ENCODE results near the gene DESI2. TPM values are rescaled to one million over a fixed set of nuclear protein-coding genes. Genes with fewer than 3 reads are reported as not detected.

Gene DESI2
- 31.7 TPM for polyA plus RNA-seq (2012; ENCODE audit: insufficient read depth, insufficient read length)

DNA sequence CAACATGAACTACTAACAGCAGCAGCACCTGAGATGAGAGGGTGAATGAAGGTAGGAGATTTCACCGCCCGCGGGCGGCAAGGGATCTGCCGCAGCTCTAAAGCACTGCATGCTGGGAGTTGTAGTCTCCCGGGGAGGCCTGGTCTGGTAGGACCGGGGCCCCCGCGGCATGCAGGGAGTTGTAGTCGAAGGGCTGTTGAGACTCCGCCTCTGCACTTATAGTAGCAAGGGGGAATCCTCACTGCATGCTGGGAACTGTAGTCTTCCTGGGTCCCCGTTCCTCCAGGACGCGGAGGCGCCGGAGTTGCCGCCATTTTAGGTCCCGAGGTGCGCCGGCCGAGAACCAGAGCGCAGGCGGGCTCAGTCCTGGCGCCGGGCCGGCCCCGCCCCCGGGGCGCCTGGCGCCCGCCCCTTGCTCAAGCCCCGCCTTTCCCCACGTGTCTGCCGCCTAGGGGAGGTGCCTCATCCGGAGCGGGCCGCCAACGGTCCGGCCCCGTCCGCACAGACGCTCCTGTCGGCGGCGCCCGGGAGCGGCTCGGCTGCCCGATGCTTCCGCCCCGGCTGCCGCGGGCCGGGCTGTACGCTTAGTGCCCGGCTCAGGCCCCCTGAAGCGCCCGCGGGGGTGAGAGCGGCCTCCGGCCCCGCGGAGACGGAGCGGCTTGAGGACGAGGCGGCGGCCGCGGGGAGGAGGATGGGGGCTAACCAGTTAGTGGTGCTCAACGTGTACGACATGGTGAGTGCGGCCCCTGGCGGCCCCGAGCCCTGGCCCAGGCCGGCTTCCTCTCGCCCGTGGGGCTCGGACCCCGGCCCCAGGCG is at the start of gene DESI2:
Gene DESI2 (plus strand): TSS at position 504 of the 816 bp plus-strand sequence. CDS start 188 bp downstream, at position 692.
- H3K4me3 ChIP-seq (ENCODE audit: low read length) = peak within 1 kb of the TSS; percentile 86
- peak; percentile 99 for DNase-seq (ENCODE audit: low read depth, low spot score)

DNA sequence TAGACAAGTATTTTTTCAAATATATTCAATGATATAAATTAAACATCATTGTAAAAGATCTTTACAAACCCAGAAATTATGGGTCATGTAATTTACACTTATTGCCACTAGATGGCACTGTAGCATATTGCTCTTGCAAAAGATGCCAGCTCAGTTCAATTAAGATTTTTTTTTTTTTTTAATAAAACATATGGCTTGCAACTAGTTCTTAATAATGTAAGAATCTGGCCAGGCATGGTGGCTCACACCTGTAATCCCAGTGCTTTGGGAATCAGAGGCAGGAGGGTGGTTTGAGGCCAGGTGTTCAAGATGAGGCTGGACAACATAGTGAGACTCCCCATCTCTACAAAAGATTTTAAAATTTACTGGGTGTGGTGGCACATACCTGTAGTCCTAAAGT is 49.4 kb upstream of the DESI2 start:
- peak; percentile 30 for DNase-seq (ENCODE audit: low read depth, low spot score)
- H3K4me3 ChIP-seq (ENCODE audit: low read length) = no peak overlapping the region

DNA sequence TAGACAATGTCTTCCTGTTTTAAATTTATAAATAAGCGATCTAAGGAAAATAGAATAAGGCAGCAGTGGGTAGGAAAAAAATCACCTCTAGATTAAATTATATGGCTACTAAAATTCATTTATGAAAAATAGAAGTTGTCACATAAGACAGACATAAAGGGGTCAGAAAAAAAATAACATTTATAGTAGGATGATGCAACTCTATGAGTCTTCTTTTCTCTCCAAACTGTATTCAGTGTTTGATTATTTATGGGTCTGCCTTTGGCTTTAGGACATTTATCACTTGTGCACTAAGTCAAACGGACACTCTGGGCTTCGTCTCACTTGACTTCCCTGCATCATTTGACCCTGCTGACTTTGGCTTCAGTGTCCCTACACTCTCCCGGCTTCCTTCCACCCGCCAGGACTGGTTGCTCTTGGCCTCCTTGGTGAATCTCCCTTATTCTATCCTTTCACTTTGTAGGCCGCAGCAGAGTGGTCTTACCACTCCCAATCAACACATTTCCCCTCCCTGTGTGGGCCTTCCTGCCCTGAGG is 47.0 kb upstream of the DESI2 start:
- no peak for DNase-seq (ENCODE audit: low read depth, low spot score)
- no peak overlapping the region for H3K4me3 ChIP-seq (ENCODE audit: low read length)

DNA sequence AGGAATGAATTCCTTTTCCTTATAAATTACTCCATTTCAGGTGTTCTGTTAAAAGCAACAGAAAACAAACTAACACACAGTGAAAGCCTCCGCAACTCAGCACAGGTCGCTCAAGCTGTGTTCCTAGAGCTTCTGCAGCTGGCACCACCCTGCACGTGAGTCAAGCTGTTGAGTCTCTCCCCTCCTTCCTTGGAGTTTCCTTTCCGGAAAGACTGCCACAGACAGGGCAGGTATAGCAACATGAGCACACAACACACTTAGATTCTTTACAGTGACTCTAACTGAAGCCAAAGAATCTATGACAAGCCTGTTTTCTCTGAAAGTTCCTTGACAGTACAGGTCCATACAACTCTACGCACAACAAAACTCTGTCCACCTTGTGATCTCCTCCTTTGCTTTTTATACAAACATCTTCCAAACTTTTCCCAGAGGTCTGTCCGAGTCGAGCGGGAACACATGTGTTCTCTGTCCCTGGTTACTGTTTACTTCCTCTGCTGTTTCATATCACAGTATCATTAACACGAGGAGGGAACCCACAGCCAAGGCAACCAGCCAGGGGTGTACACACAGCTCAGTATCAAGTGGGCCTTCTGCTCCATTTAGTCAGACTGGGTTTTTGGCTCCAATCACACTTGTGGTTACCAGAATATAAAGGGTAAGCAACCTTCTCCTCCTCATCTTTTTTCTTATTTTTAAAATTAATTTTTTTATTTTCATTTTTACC is 38.7 kb upstream of the DESI2 start:
- no peak overlapping the region for H3K4me3 ChIP-seq (ENCODE audit: low read length)
- no peak for DNase-seq (ENCODE audit: low read depth, low spot score)

DNA sequence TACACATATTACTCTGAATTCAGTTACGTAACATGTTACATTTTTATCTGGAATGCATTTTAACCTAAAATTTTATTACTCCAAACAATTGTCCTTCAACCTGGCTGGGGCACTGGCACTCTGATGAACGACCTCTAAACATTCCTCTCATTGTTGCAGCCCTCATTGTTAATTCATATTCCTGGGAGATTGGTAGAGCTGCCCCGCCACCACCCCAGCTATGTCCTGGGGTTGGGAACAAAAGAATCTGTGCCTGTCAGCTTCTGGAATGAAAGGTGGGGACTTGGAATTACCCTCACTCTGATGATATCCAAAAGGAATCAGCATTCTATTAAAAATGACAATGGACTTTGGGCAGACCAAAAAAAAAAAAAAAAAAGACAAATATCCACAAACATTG is 38.0 kb upstream of the DESI2 start:
- no peak overlapping the region for H3K4me3 ChIP-seq (ENCODE audit: low read length)
- no peak for DNase-seq (ENCODE audit: low read depth, low spot score)

DNA sequence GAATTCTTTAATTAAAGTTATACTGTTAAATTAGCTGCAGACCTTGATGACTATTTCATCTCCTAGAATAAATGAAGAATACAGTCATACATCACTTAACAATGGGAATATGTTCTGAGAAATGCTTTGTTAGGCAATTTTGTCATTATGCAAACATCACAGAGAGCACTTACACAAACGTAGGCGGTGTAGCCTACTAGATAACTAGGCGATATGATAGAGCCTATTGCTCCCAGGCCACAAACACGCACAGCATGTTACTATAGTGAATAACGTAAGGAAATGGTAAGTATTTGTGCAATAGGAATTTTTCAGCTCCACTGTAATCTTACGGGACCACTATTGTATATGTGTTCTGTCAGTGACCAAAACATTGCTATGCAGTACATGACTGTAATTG is 37.6 kb upstream of the DESI2 start:
- no peak for DNase-seq (ENCODE audit: low read depth, low spot score)
- H3K4me3 ChIP-seq (ENCODE audit: low read length) = no peak overlapping the region

DNA sequence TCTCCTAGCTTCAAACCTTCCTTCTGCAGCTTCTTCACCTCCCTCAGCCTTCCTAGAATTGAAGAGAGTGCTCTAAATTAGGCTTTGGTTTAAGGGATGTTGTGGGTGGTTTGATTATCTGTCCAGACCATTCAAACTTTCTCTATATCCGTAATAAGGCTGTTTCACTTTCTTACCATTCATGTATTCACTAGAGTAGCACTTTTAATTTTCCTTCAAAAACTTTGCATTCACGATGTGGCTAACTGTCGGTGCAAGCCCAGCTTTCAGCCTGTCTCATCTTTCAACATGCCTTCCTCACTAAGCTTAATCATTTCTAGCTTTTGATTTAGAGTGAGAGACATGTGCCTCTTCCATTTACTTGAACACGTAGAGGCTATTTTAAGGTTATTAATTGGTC is 26.2 kb upstream of the DESI2 start:
- no peak for DNase-seq (ENCODE audit: low read depth, low spot score)
- no peak overlapping the region for H3K4me3 ChIP-seq (ENCODE audit: low read length)

DNA sequence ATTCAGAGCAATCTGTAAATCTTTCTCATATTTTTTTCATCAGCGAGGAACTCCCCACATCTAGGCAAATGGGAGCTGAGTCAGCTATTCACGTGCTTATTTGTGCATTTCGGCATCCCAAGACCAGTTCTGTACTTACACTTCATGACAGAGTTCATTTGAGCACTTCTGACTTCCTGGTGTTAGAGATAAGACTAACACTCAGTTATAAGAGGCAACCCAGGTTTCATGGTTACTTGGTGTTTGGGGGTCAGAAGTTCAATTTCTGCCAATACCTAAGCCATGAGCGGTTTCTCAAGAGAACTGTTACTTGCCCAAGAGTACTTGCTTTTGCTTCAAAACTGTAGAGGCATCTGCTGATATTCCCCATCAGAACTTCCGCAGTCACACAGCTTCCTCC is 24.1 kb upstream of the DESI2 start:
- DNase-seq (ENCODE audit: low read depth, low spot score) = no peak
- no peak overlapping the region for H3K4me3 ChIP-seq (ENCODE audit: low read length)

DNA sequence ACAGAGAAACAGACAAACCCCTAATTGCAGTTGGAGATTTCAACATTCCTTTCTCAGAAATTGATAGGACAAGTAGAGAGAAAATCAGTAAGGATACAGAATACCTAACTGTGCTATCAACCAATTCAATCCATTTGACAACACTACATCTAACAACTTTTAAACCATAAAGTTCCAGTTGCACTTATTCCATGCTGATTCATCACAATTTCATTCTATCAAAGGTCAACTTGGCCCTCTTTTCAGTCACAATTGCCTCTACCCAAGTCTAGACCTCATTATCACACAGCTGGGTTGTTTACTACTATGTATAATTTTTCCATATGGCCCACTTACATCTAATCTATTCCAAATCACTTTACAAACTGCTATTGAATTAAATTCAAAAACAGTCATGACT is 19.8 kb upstream of the DESI2 start:
- H3K4me3 ChIP-seq (ENCODE audit: low read length) = no peak overlapping the region
- DNase-seq (ENCODE audit: low read depth, low spot score) = no peak

DNA sequence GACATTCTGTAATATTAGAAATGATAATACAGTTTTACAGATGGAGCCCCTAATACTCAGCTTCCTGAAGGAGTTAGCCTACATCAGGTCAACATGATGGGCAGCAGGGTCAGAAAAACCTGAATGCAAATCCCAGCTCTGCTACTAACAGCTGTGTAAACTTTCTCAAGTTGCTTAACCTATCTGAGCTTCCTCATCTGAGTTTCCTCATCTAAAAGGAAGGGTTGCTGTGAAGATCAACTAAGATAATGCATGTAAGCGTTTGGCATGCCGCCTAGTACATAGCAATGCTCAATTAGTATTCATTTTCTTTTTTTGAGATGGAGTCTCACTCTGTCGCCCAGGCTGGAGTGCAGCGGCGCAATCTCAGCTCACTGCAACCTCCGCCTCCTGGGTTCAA is 18.4 kb upstream of the DESI2 start:
- no peak overlapping the region for H3K4me3 ChIP-seq (ENCODE audit: low read length)
- no peak for DNase-seq (ENCODE audit: low read depth, low spot score)

DNA sequence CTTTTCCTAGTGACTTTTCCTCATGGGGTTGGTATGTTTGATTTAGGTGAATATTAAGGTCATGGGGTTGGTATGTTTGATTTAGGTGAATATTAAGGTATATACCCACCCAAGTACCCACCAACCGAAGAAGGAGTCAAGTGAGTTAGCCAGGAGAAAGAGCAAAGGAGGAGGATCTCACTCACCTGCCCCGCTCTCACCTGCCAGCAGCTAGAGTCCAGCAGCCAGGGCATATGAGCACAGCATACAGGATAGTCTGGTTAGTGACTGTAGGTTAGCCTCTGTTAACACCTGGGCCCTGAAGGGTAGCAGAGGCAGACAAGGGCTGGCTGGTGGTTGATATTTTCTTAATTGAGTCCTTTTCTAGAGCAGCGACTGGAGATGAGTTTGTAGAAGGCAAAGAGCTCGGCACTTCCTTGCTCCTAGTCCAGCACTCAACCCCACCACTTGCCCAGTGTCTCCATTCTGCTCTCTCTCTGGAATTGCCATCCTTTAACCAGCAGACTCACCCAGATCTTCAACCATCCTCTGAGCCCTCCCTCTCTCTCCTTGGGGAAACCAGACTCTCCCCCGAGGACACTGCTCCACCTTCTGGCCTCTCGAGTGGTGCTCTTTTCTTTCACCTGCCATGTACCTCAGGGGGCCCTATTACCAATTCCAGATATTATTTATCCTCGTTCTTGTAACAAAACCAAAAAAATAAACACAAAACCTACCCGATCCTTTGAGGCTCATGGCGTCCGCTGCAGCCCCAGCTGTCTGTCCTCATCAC is 16.3 kb upstream of the DESI2 start:
- no peak for DNase-seq (ENCODE audit: low read depth, low spot score)
- no peak overlapping the region for H3K4me3 ChIP-seq (ENCODE audit: low read length)

DNA sequence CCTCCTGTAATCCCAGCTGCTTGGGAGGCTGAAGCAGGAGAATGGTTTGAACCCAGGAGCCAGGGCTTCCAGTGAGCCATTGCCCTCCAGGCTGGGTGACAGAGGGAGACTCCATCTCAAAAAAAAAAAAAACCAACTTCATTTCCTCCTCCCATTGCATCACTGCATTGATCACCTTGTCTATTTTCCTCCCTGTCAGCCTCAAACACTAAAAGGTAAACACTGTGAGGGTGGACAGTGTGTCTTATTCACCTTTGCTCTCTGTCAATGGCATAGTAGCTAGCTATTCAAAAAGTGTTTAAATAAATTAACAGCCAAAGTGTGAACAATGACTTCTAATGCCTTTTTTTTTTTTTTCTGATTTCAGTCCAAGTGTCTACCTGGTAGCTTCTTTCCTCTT is 13.4 kb upstream of the DESI2 start:
- no peak for DNase-seq (ENCODE audit: low read depth, low spot score)

DNA sequence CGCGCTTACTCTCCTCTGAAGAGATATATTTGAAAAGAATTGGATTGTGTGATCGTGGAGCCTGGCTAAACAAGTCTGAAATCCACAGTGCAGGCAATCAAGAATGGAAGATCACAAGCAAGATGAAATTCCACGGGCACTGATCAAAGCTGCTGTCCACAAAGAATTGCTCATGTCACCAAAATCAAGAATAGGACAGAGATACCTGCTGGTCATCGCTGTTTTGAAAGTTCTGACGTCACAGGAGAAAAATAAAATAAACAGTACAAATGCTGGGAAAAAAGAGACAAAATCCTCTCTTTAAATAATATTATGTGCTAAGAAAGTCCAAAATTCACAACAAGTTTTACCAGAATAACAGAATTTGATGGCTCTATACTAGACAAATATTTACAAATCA is 12.0 kb upstream of the DESI2 start:
- DNase-seq (ENCODE audit: low read depth, low spot score) = no peak
- no peak overlapping the region for H3K4me3 ChIP-seq (ENCODE audit: low read length)

More for the DNA sequence above, 13.4 kb upstream of the DESI2 start:
- no peak overlapping the region for H3K4me3 ChIP-seq (ENCODE audit: low read length)

DNA sequence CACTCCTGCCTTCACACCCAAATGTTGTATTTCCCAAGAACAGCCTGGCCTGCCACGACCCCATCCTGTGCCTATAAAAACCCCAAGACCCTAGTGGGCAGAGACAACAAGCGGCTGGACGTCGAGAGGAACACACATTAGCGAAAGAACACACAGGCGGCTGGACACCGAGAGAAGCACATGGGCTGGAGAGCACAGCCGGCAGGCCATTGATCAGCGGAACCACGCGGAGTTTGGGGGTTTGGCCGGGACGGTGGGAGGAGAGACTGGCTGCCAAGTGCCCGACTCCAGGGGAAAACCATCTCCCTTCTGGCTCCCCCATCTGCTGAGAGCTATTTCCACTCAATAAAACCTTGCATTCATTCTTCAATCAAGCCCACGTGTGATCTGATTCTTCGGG is 10.4 kb upstream of the DESI2 start:
- no peak overlapping the region for H3K4me3 ChIP-seq (ENCODE audit: low read length)

DNA sequence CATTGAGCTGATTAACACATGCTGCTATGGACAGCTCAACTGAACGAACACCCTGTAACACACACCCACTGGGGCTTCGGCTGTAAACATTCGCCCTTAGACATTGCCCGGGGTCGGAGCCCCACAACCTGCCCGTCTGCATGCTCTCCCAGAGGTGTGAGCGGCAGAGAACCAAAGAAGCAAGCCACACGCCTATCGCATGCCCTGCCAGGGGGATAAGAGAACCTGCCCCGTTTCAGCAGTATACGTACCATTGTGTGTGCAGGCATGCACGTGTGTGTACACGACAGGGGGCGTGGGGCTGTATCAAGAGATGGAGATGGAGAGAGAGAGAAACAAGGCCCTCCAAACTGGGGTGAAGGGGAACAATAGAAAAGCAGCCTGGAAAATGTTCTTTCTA is 9.9 kb upstream of the DESI2 start:
- DNase-seq (ENCODE audit: low read depth, low spot score) = no peak
- no peak overlapping the region for H3K4me3 ChIP-seq (ENCODE audit: low read length)

More for the DNA sequence above, 10.4 kb upstream of the DESI2 start:
- DNase-seq (ENCODE audit: low read depth, low spot score) = no peak

DNA sequence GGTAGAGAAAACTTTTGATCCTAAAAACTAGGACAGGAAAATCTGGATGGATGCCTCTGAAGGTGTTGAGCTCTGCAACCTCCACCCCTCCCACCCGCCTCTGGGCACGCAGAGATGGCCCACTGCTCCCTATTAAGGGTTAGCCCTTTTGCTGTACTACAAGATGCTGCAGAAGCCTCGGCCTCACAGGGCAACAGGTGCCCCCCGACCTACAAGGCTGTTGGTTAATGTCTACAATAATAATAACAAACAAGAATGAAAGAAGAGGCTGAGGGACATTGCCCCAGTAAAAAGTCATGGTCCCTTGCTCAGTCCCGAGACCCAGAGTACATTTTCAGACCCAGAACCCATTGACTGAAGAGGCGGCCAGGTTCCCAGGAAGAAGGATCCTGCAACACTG is 7.5 kb upstream of the DESI2 start:
- no peak for DNase-seq (ENCODE audit: low read depth, low spot score)
- no peak overlapping the region for H3K4me3 ChIP-seq (ENCODE audit: low read length)

DNA sequence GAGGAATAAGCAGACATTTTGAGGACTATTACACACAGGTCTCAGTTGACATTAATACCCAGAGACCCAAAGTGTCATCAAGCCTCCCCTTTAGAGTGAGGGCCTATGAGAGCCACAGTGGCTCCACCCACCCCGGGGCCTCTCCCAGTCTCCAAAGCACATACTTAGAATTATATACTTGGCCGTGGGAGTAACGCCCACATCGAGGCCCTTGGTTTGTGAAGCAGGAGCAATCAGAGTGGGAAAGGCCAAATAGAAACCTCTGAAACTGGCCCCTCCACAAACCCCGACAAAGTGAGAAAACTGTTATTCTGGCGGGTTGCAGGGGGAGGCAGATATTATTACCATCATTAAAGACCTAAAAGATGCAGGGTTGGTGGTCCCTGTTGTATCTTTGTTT is 7.0 kb upstream of the DESI2 start:
- no peak for DNase-seq (ENCODE audit: low read depth, low spot score)
- no peak overlapping the region for H3K4me3 ChIP-seq (ENCODE audit: low read length)

DNA sequence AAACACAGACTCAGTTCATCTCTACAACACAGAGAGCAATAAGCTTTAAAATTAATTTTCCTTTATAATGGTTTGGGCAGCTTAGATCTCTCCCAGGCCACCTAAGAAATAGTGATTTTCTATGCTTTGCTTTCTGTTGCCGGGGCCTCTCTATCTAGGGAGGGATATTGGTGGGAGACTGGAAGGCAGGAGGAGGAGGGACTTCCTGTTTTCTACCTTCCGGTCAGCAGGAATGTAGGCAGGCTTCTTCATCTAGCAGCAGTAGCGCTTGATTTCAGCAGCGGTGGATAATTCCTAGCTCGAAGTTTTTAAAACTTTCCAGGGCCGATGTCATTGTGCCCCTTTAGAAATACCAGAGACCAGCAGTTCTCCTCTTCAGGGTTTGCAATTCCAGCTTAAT is 5.1 kb upstream of the DESI2 start:
- DNase-seq (ENCODE audit: low read depth, low spot score) = no peak
- H3K4me3 ChIP-seq (ENCODE audit: low read length) = no peak overlapping the region

DNA sequence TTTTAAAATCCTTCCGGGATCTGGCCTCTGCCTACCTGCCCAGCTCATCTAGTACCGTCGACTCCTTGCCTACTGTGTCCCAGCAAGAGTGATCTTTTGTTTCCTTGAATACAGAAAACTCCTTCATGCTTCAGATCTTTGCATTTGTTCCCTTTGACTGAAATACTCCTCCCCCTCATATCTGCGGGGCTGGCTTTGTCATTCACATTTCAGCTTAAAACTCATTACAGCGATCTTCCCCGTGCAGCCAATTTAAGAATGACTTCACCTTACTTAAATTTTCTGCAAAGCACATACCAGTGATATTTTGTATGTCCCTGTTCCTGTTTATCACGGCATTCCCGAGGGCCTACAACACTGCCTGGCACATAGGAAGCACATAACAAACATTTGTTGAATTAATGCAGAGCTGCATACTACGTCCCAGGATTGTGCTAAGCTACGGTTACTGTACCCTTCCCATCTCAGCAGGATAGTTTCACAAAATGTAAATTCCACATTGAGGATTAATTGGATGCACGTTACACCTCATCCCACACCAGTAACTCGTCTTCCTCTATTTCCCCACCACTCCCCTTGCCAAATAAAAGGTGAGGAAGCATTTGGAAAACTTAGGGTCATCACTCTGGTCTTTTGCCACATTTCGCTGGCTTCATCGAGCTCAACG is 837 bp upstream of the DESI2 start:
- no peak for DNase-seq (ENCODE audit: low read depth, low spot score)
- H3K4me3 ChIP-seq (ENCODE audit: low read length) = peak overlapping the region; percentile 79

All from Jurkat, Clone E6-1 (cell line).